HEK293 (cell line): ENCODE measurements around the gene PLCD3.

Experiments
- CTCF ChIP-seq: fragments of 450-650 bp; formaldehyde crosslinking; IDR thresholded peaks from 2 replicates; pipeline ENCODE4 v1.5.1; 2016; ENCODE audit warnings: missing biosample characterization, missing genetic modification characterization
- KLF16 ChIP-seq: fragments of 450-650 bp; formaldehyde crosslinking; IDR thresholded peaks from 2 replicates; pipeline ENCODE4 v1.5.1; 2017; ENCODE audit warnings: missing biosample characterization, missing genetic modification characterization
- PATZ1 ChIP-seq: fragments of 450-650 bp; formaldehyde crosslinking; IDR thresholded peaks from 2 replicates; pipeline ENCODE4 v1.5.1; 2016; ENCODE audit warnings: missing biosample characterization, missing genetic modification characterization
- REST ChIP-seq: fragments of 450-650 bp; formaldehyde crosslinking; IDR thresholded peaks from 2 replicates; pipeline ENCODE4 v1.5.1; 2016; ENCODE audit warnings: missing biosample characterization, missing genetic modification characterization
- ZBTB1 ChIP-seq: fragments of 450-650 bp; formaldehyde crosslinking; IDR thresholded peaks from 2 replicates; pipeline ENCODE4 v1.5.1; 2016; ENCODE audit warnings: missing biosample characterization, missing genetic modification characterization
- ZFP37 ChIP-seq: fragments of 450-650 bp; formaldehyde crosslinking; IDR thresholded peaks from 2 replicates; pipeline ENCODE4 v1.5.1; 2016; ENCODE audit warnings: missing biosample characterization, missing genetic modification characterization
- ZIC2 ChIP-seq: fragments of 450-650 bp; formaldehyde crosslinking; IDR thresholded peaks from 2 replicates; pipeline ENCODE4 v1.5.1; 2016; ENCODE audit warnings: missing biosample characterization, missing genetic modification characterization
- ZNF155 ChIP-seq: fragments of 450-650 bp; formaldehyde crosslinking; IDR thresholded peaks from 2 replicates; pipeline ENCODE4 v1.5.1; 2016; ENCODE audit warnings: missing biosample characterization, missing genetic modification characterization
- ZNF404 ChIP-seq: fragments of 450-650 bp; formaldehyde crosslinking; IDR thresholded peaks from 2 replicates; pipeline ENCODE4 v1.5.1; 2017; ENCODE audit warnings: missing biosample characterization, missing genetic modification characterization
- ZNF423 ChIP-seq: fragments of 450-650 bp; formaldehyde crosslinking; IDR thresholded peaks from 2 replicates; pipeline ENCODE4 v1.5.1; 2016; ENCODE audit warnings: missing biosample characterization, missing genetic modification characterization
- ZNF560 ChIP-seq: fragments of 450-650 bp; formaldehyde crosslinking; IDR thresholded peaks from 2 replicates; pipeline ENCODE4 v1.5.1; 2017; ENCODE audit warnings: missing biosample characterization, missing genetic modification characterization, borderline replicate concordance
- ZNF660 ChIP-seq: fragments of 450-650 bp; IDR thresholded peaks from 2 replicates; pipeline ENCODE4 v1.5.1; 2018; ENCODE audit warnings: missing biosample characterization, mild to moderate bottlenecking, missing genetic modification characterization

GRCh38 chr17:45086865-45087503 lies 45.3 kb downstream of the PLCD3 start:
- TF ChIP-seq ZNF155 (tag by site-specific recombination) = no peak
- no peak for TF ChIP-seq ZFP37 (tag by site-specific recombination)
- TF ChIP-seq ZNF560 (tag by site-specific recombination) = no peak
- no peak for TF ChIP-seq ZNF404
- no peak for TF ChIP-seq ZBTB1
- no peak for TF ChIP-seq CTCF (tag by site-specific recombination)
- no peak for TF ChIP-seq REST (tag by site-specific recombination)
- TF ChIP-seq ZNF423 (tag by site-specific recombination) = no peak
- no peak for TF ChIP-seq ZNF660
- no peak for TF ChIP-seq PATZ1 (tag by site-specific recombination)
- no peak for TF ChIP-seq ZIC2 (tag by site-specific recombination)
- TF ChIP-seq KLF16 (tag by site-specific recombination) = no peak
